Inflammatory macrophage (primary cell): Measurements from ENCODE around the gene NSG1.

Source experiments
- DNase-seq, 2 donors: peaks; one replicate each; pipeline ENCODE4 v3.0.0-alpha.2; 2020 to 2022

NSG1 gene

GRCh38 chr4:4396628-4397440, 9.9 kb downstream of the NSG1 start:
- DNase-seq = no peak

- DNase-seq = no peak
These were observed 10.5 kb downstream of the NSG1 start for GRCh38 chr4:4397441-4397819.

DNA sequence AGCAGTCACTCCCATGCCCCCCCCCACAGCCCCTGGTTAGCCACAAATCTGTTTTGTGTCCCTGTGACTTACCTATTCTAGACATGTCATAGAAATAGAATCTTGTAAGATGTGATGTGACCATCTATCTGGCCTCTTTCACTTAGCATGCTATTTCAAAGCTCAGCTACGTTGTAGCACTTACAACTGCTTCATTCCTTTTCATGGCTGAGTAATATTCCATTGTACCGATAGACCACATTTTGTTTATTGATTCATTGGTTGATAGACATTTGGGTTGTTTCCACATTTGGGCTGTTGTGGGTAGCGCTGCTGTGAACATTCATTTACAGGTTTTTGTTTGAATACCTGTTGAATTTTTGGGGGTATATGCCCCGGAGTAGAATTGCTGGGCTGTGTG, 11.5 kb downstream of the NSG1 start:
- no peak for DNase-seq

- no peak for DNase-seq
These were observed 14.1 kb downstream of the NSG1 start for GRCh38 chr4:4401036-4401435.

GRCh38 chr4:4402966-4403365, 16.1 kb downstream of the NSG1 start:
- DNase-seq = no peak

DNA sequence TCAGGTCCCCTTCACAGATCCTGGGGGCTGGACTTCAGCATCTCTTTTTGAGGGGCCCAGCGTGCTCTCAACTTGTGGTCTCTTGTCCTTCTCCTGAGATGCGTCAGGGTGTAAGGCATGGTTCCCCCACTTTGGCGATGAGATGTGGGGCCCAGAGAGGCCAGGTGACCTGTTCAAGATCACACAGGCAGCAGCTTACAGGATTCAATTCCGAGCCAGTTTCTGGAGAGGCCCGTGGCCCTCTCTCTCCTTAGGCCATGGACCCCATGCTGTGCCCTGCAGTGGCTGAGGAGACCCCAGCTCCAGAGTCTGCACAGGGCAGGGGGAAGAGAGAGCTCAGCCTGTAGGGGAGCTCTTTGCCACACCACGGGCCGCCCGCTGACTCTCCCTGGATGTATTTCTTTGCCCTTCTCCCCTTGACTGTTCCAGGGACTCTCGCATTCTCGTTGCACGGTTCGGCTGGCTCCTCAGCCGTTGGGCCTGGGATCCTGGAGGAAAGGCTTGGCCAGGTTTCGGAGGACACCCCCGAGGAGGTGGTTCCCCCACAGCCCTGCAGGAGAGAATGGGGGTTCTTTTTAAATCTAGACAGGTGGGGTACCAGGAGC, 18.6 kb downstream of the NSG1 start:
- DNase-seq = no peak

DNA sequence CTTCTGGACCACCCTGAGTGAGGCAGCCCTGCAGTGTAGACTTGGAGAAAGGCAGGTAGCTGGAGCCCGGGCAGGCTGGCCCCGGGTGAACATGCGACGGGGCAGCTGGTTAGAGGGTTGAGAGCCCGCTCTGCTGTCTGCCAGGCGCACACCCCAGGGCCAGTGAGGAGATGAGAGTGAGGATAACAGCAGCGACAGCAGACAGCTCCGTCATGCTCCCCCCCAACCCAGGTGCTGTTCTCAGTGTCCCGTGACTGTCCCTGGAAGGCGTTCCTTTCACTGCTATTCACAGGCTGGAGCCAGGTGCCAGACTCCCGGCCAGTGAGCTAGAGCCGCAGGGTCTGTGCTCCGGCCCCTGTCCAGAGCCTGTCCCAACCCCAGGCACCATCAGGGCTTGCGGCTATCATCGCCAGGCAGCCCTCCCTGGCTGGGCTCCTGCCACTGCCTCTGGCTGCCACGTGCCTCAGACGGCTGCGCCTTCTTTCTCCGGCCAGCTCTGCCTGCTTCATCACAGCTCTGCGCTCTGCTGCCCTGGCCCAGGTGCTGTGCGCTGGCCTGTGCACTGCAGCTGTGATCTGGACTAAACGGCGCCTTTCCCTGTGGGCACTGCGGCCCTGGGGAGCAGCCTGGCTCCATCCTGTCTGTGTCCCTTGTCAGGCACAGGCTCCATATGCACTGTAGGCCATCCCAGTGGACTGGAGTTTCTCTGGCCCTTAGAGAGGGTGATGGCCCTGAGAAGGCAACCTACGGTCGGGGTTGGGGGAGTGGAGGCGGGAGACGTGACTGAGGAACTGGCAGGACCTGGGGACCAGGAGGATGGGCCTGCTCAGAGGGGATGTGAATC, 19.8 kb downstream of the NSG1 start:
- no peak for DNase-seq

DNA sequence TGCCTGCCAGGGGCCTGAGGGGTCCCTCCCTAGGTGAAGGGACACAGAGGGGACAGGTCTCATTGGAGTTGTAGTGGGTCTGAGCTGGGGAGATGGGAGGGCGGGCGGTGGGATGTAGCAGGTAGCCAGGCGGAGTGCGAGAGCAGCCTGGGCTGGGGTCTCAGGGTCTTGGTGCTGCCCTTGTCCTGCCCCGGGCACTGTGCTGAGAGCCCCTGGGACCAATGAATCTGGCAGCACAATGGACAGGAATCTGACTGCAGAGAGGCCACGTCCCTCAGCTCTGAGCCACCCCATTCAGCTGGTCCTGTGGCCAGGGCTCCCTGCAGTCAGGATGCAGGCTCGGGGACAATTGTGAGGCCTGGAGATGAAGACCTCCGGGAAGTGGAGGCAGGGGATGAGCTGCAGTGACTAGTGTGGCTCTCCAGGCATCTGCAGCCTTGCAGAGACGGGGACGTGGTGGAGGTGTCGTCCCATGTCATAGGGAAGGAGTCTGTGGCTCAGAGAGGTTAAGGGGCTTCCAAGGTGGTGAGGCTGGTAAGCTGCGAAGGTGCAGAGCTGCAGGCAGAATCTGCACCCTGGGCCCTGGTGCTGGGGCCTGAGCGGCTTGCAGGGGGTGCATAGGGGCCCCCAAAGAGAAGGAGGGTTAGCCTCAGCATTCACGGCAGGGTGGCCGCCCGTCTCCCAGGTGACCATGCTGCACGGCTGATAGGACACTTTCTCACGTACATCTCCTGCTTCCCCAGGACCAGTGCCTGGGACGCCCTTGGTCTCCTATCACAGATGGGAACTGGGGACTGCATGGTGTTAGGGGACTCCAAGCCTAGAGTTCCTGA, 20.6 kb downstream of the NSG1 start:
- DNase-seq = no peak

GRCh38 chr4:4408132-4408523, 21.2 kb downstream of the NSG1 start:
- DNase-seq = no peak

DNA sequence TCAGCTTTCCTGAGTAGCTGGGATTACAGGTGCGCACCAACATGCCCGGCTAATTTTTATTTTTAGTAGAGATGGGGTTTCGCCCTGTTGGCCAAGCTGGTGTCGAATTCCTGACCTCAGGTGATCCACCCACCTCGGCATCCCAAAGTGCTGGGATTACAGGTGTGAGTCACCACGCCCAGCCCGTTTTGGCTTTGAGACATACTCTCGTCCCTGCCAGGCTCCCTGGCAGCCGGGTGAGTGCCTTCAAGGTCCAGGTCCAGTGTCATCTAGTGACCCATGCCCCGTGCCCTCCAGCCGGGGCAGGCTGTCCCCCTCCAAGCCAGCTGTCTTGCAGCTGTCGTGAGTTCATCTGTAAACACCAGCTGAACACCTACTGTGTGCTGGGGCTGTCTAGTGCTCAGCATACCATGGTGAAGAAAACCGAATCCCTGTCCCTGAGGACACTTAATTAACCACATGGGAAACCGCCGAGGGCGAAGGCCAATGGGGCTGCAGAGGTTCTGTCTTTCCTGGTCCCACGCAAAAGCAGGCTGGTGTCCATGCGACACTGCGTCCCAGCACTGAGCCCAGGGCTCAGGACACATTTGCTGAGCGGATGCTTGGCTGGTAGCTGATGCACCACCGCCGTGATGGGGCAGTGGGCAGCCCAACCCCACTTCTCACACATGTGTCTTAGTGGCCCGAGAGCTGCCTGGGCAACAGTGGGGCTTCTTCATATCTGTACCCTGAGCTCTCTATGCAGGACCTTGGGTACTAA, 21.9 kb downstream of the NSG1 start:
- no peak for DNase-seq

GRCh38 chr4:4409416-4410115, 22.7 kb downstream of the NSG1 start:
- DNase-seq = no peak

- no peak for DNase-seq
These were observed 23.4 kb downstream of the NSG1 start for GRCh38 chr4:4410271-4410670.

DNA sequence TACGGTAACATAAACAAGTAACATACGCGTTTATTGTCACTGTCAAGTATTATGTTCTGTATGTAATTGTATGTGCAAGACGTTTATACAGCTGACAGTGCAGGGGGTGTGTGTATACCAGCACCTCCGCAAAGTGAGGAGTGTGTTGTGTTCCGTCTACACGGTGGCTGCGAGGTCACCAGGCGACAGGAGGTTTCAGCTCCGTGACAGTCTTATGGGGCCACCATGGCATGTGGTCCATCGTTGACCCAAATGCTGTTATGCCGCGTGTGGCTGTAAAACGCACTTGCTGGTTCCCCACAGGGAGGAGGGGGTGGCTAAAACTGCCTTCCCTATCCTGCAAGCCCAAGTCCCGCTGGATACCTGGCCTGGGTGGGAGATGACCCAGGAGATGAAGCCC, 25.0 kb downstream of the NSG1 start:
- no peak for DNase-seq

GRCh38 chr4:4412641-4413372, 25.9 kb downstream of the NSG1 start:
- DNase-seq = no peak

DNA sequence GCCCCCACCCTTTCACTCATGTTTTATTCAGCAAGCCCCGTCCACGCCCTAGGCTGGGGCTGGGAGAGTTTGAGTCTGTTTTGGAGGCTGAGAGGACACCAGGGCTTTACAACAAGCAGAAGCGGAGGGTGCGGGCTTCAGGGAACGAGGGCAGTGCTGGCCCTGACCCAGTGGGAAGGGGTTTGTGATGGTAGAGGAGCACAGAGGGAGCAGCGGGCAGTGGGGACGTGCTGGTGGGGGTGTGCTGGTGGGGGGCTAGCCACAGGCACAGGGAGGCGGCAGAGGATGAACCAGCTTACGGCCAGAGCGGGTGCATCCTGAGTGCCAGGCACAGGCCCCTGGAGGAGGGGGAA, 26.4 kb downstream of the NSG1 start:
- DNase-seq = no peak

GRCh38 chr4:4413806-4414205, 26.9 kb downstream of the NSG1 start:
- no peak for DNase-seq

DNA sequence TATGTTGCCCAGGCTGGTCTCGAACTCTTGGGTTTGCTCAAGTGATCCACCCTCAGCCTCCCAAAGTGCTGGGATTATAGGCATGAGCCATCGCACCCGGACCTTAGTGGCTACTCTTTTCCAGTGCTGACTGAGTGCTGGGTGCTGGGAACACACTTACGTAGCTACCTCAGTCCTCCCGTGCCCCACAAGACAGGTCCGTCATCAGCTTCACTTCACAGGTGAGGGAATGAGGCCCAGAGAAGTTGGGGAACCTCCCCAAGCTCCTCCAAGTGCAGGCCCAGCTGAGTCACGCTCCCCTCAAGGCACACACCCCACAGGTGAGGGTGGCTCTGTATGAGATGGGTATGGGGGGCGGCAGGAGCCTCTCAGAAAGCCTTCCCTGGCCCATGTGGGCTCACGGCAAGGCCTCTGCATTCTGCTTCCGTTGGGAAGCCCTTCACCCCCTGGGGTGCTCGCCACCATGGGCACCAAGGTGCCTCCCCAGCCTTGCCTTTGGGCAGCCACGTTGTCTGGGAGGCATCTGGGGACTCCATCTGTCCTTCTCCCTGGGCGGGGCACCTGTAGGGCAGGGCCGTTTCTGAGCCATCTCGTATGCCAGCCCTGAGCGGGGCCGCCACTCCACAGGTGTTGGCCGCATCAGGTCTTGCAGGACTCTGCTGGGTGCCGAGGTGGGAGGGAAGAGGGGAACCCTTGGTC, 28.4 kb downstream of the NSG1 start:
- DNase-seq = no peak

DNA sequence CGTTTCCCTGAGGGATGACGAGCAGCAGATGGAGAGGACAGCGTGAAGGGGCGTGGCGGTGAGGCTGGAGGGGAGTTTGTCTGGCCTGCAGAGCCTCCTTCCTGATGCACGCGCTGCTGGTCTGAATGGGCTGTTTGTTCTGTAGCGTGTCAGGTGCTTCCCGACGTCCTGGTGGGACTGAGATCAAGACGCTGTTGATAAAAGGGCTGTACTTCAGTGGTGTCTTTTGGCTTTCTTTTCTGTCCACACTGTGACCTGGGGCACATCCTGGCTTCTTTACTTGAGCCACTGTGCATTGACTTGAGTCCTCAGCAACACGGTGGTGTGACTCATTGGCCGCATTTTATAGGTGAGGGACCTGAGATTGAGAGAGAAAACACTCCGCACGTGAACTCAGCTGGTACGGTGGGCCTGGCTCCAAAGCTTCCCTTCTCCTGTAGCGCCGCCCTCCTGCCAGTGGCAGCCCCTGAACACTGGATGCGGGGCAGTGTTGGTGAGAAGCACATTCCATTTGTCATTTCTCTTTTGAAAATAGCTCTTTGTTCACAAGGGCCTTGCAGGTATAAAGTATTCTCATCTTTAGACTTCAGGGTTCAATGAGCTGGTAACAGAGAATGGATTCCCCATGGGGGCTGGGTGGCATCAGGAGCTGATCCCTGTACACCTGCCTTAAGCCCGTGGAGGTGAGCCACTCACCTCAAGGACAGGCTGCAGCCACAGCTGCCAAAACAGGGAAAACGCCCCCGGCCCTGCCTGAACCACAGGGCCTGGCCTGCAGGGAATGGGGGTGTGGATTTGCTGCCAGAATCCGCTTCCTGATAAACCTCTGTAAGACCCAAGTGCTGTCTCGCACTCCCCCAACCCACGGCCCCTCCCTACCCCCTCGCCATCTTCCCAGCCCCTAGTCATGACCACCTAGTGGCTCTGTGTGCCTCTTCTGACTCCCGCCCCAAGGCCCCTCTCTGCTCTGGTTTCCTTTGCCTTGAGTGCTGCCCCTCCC, 29.2 kb downstream of the NSG1 start:
- no peak for DNase-seq

DNA sequence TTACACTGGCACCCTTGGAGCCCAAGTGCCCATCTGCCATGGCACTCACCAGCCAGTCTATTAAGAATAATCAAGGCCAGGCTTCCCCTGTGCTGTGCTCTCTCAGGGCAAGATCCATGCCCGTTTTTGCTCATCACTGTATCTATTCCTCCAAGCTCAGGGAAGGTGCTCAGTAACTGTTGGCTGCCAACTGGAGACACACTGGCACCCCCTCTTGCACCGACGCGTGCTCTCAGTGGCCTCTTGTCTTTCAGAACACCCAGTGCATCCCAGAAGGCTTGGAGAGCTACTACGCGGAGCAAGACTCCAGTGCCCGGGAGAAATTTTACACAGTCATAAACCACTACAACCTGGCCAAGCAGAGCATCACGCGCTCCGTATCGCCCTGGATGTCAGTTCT, 30.1 kb downstream of the NSG1 start:
- DNase-seq = no peak
